Fibroblast of skin of left quadriceps (primary cell): ENCODE results near the gene FCHO2.
"Not testable (repeated sequence)": the region's sequence is repeated elsewhere in the genome, so short reads cannot be mapped to it uniquely, and the experiment has no call there.

ENCODE experiments used
- DNase-seq, 2 experiments: peaks; one replicate each; pipeline ENCODE4 v3.0.0-alpha.2; 2013; ENCODE audit warnings: low read depth in 2 of 2

The FCHO2 gene

DNA sequence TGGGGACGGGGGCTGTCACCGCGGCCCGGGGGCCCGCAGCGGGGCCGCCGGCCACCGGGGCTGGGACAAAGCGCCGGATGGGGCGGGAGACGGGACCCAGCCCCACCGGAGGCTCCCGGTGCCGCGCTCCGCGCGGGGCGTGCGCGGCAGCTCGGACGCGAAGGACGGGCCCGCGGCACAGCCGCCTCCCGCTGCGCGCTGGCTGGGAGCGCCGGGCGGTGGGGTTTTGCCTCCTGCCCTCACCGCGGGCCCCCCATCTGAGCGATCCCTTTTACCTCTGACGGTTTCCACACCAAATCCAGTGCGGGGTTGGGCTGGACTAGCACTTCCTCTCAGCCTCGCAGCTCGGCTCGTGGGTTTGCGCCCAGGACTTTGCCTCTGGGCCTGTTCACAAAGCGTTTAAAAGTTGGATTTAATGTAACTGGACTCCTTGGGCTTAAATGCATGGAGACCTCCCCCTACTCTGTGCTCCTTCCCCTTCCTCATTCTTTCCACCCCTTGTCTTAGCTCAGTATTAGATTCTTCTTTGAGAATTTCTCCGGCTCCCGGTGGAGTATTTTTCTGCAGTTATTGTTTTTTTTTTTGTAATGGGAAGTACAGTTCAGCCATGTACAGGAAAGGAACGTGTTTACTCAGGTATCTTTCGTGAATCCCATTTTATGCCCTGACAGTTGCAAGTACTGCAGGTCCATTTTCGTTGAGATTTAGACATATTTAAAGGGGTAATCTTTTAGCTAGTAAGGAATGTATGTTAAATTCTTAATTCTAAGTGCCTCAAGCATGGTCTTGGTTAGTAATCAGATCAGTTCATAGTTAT, 691 bp downstream of the FCHO2 start:
- peak; percentile 28 to 29 for DNase-seq

DNA sequence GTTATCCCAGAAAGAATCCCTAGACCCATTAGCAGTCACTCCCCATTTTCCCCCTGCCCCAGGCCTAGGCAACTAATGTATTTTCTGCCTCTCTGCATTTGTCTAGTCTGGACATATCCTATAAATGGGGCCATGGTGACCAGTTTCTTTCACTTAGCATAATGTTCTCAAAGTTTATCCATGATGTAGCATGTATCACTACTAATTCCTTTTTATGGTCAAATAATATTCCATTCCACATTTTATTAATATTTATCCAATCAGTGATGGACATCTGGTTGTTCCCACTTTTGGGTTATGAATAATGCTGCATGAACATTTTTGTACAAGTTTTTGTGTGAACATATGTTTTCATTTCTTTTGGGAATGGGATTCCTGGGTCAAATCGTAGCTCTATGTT, 1.5 kb downstream of the FCHO2 start:
- no peak for DNase-seq

DNA sequence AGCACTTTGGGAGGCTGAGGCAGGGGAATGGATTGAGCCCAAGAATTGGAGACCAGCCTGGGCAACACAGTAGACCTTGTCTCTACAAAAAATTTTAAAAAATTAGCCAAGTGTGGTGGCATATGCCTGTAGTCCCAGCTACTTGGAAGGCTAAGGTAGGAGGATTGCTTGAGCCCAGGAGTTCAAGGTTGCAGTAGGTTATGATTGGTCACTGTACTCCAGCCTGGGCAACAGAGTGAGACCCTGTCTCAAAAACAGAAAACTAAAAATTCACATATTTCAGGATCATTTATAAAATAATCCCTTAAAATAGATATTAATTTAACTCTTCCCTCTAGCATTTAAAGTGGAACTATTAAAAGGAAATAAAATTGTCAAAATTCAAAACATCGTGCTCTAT, 3.4 kb downstream of the FCHO2 start:
- no peak for DNase-seq

DNA sequence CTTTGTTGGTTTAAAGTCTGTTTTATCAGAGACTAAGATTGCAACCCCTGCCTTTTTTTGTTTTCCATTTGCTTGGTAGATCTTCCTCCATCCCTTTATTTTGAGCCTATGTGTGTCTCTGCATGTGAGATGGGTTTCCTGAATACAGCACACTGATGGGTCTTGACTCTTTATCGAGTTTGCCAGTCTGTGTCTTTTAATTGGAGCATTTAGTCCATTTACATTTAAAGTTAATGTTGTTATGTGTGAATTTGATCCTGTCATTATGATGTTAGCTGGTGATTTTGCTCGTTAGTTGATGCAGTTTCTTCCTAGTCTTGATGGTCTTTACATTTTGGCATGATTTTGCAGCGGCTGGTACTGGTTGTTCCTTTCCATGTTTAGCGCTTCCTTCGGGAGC, 18.6 kb downstream of the FCHO2 start:
- not testable (repeated sequence) for DNase-seq

DNA sequence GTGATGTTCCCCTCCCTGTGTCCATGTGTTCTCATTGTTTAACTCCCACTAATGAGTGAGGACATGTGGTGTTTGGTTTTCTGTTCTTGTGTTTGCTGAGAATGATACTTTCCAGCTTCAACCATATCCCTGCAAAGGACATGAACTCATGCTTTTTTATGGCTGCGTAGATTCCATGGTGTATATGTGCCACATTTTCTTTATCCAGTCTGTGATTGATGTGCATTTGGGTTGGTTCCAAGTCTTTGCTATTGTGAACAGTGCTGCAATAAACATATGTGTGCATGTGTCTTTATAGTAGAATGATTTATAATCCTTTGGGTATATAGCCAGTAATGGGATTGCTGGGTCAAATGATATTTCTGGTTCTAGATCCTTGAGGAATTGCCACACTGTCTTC, 21.0 kb downstream of the FCHO2 start:
- peak in 1 of 2 experiments; percentile 4 for DNase-seq

DNA sequence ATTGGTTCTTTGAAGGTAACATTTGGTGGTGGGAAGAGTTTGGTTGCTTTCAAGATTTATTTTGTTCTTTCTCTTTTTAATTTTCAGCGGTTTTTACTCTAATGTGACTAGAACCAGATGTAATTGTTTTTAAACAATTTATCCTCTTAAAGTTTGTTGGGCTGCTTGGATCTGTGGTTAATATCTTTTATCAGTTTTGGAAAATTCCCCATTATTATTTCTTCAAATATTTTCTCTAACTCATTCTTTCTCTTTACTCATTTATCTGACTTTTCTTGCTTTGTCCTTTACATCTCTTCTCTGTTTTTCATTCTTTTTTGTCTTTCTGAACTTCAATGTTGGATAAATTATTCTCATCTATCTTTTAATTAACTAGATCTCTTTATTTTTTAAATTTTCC, 29.9 kb downstream of the FCHO2 start:
- no peak for DNase-seq

DNA sequence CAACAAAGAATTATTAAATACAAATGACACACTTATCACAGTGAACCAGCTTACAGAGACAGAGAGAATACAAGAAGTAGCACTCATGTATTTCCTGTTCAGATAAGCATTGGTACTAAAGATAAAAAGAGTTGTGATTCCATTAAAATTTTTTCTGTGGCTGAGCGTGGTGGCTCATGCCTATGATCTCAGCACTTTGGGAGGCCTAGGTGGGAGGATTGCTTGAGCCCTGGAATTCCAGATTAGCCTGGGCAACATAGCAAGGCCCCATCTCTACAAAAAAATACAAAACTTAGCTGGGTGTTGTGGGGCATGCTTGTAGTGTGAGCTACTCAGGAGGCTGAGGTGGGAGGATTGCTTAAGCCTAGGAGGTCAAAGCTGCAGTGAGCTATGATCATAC, 32.9 kb downstream of the FCHO2 start:
- DNase-seq = no peak

DNA sequence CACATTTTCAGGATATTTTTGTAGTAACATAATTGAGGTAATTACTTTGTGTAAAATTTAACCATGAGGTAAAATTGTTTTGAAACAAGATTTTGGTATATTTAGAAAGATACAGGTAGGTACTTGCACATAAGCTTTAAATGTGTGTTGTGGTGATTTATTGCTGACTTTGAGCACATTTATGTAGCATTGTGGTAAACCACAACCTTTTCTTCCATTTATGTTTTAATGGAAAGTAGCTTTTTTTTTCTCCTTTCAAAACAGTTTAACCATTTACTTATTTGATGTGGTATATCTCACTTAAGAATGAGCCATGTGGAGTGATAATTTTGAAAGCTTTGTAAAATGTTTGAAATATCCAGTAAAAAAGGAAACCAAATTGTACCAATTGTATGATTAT, 35.6 kb downstream of the FCHO2 start:
- DNase-seq = no peak

DNA sequence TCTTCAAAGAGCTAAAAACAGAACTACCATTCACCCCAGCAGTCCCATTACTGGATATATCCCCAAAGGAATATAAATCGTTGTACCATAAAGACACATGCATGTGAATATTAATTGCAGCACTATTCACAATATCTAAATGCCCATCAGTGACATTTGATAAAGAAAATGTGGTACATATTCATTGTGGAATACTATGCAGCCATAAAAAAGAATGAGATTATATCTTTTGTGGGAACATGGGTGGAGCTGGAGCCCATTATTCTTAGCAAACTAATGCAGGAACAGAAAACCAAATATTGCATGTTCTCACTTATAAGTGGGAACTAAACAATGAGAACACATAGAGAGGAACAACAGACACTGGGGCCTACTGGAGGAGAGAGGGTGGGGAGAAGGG, 38.7 kb downstream of the FCHO2 start:
- DNase-seq = no peak

DNA sequence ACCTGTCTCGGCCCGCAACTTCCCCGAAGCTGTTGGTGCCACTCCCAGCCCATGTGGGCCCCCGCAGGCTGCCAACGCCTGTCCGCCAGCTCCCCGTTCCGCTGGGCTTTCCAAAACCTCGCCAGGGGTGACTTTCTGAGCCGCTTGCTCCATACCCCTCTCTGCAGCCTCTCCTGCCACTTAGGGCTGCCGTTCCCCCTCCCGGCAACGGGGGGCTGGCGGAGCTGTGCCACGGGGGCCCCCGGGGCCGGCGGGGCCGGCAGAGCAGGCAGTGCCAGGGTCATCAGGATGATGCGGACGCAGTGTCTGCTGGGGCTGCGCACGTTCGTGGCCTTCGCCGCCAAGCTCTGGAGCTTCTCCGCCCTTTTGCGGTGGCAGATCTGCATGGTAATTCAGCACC, 40.8 kb downstream of the FCHO2 start:
- DNase-seq = no peak

DNA sequence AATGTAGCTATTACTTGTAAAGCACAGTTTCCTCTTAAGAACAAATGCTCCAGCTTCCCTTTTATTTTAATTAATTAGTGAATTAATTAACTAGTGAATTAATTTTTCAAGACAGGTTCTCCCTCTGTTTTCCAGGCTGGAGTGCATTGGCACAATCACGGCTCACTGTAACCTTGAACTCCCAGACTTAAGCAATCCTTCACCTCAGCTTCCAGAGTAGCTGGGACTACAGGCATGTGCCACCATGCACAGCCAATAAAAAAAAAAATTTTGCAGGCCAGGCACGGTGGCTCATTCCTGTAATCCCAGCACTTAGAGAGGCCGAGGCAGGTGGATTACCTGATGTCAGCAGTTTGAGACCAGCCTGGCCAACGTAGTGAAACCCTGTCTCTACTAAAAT, 44.1 kb downstream of the FCHO2 start:
- no peak for DNase-seq

DNA sequence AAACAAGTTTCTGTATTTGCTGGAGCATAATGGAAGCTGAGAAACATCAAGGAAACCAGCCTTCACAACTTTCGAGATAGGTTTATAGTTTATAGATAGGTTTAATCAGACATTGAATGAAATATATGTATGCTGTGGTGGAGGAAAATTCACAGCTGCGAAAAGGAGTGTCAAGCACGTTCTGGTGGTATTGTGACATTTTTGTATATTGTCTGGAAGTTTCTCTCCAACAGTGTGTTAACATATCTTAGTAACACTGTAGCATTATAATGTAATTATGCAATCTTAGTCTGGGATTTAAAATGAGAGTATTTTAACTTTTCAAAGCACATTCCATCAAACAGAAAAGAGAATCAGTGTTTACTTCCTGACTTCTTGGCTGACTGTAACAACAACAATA, 50.0 kb downstream of the FCHO2 start:
- no peak for DNase-seq

DNA sequence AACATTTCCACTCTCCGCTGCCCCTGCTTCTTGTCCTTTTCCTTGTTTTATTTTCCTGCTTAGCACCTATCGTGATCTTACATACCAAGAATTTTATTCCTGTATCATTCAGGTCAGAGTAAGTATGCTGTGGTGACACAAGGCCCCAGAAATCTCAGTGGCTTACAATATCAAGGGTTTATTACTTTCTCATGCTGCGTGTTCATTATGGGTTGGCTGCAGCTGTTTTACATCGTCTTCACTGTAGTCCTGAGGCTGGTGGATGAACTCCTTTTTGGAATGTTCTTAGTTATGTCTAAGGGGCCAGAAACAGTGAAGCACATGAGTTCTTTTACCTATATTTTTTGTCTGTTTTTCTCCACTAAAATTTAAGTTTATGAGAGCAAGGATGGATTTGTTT, 51.2 kb downstream of the FCHO2 start:
- DNase-seq = no peak

DNA sequence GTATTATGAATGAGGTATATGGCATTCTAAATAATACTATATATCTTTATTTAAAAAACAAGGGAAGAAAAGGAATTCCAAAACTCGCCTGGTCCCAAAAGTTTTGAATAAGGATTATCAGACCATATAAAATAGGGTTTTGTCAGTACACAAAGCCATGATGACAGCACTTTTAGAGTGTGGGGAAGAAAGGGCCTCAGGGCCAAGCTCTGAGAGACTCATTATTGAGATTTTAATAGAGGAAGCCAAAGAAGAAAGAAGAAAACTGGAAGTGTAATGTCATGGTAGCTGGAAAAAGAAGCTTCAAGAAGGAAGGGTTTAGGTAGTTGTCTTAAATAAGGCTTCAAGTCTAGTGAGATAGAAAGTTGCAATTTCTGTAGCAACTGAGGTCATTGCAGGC, 53.0 kb downstream of the FCHO2 start:
- no peak for DNase-seq

DNA sequence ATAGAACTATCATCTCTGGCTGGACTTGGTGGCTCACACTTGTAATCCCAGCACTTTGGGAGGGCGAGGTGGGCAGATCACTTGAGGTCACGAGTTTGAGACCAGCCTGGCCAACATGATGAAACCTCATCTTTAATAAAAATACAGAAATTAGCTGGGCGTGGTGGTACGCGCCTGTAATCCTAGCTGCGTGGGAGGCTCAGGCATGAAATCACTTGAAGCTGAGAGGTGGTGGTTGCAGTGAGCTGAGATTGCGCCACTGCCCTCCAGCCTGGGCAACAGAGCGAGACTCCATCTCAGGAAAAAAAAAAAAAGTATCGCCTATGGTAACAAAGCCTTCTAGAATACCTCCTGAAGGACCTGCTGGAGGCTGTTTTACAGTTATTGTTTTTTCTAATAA, 55.8 kb downstream of the FCHO2 start:
- not testable (repeated sequence) for DNase-seq

DNA sequence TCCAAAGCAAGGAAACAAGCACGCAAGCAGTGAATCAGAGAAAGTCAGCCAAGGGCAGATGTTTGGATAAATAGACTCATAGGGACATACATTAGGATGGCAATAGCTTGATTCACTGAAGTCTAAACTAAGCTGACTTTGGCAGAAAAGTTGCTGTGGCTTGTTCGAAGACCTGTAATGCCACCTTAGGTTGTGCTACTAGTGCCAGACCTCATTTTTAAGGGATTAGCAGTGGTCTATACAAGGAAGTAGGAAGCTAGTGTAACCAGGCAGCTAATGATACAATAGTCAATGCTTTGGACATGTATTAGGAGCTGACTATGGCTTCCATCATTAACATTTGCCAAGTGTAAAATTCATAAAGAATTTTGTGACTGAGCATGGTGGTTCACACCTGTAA, 63.1 kb downstream of the FCHO2 start:
- DNase-seq = no peak

DNA sequence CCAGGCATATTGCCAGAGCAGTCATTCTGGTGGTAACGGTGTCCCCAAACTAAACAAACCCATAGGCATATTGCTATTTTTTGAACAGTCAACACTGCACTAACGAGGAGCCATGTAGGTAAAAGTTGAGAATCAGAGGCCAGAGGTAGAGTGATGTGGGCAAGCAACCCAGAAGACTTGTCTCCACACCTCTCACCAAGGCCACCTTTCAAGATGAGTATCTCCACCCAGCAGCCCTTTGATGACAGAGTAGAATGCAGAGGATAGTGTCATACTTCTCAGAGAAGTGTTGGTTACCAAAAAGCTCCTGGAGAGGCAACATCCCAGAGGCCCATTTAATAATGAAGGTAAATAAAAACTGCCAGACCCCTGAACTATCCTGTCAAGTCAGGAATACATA, 63.9 kb downstream of the FCHO2 start:
- no peak for DNase-seq

DNA sequence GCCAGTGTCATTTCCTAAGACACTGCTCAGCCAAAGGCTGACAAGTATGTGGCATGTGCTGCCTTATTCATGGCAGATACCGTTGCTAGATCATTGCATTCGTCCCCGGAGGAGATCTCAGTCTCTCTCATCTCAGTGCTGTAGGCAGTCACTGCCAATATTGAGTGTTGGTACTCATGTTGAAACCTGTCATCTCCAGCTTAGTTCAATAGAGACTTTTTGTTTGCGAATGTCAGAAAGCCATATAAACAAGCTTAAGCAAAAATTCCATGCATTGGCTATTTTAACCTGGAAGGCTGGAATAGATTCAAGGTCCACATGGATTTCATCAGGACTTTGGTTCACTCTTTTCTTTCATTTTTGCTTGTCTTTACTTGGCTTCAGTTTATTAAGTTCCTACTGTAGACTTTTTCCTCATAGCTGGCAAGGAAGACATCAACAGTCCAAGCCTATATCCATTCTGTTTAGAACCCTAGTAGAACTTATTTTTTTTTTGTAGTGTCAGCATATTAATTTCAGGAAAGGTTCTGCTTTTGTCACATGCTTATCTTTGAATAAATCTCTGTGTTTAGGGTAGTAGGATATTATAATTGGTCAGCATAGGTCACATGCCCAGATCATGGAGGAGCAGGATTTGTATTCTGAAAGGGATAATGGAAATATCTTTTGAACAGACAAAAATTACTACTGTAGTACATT, 66.8 kb downstream of the FCHO2 start:
- DNase-seq = no peak

DNA sequence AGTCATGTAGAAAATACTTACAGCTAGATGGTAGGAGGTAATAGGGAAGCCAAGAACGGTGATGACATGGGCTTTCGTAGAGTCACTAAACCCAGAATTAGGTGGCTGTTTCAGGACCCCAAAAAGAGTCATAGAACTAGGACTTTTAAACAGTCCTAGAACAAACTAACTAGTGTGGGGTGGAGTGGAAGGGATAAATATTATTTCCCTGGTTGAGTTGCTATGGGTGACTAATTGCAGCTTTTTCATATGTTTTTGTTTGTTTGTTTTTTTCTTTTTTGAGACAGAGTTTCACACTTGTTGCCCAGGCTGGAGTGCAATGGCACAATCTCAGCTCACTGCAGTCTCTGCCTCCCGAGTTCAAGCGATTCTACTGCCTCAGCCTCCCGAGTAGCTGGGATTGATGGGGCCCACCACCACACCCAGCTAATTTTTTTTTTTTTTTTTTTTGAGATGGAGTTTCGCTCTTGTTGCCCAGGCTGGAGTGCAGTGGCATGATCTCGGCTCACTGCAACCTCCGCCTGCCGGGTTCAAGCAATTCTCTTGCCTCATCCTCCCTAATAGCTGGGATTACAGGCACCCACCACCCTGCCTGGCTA, 69.2 kb downstream of the FCHO2 start:
- not testable (repeated sequence) for DNase-seq

DNA sequence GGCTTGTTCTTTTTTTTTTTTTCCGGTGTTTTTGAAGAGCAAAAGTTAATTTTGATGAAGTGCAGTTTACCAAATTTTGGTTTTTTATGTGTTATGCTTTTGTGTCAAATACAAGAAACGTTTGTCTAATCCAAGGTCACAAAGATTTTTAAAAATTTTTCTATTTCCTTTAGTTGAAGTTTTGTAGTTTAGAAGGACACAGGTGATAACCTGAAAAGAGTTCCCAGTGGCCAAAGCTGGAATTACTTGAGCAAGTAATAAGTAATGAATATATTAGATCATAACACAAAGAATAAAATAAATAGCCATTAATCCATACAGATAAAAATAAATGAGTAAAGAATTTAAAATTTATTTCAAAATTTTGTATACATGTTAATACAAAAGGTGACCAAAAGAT, 71.5 kb downstream of the FCHO2 start:
- no peak for DNase-seq

DNA sequence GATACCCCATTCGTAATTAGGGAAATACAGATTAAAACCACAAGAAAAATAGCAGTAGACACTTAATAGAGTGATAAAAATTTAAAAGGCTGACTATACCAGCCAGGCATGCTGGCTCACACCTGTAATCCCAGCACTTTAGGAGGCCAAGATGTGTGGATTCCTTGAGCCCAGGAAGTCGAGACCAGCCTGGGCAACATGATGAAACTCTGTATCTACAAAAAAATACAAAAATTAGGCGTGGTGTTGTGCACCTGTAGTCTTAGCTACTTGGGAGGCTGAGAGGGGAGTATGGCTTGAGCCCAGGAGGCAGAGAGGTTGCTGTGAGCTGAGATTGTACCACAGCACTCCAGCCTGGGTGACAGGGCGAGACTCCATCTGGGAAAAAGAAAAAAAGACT, 72.0 kb downstream of the FCHO2 start:
- DNase-seq = no peak

DNA sequence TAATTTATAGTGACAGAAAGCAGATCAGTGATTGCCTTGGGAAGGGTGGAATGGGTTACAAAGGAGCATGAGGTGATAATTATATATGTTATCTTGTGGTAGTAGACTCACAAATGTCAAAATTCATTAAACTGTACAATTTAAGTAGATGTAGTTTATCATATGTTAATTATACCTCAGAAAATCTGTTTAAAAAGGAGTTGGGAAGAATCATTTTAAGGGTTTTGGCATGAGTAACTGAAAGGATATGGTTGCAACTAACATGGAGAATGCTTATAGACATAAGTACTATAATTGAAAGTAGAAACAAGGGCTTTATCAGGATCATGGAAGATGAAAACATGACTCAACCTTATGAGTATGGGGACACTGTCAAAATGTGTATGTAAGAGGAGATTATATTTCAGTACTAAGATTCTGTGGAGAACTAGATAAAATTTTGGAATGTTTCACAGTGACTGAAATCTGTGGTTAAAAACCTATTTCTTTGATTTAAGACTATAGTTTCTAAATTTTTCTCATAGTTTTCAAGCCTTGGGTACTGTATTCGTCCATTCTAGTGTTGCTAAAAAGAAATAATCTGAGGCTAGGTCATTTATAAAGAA, 73.3 kb downstream of the FCHO2 start:
- peak; percentile 47 to 57 for DNase-seq

DNA sequence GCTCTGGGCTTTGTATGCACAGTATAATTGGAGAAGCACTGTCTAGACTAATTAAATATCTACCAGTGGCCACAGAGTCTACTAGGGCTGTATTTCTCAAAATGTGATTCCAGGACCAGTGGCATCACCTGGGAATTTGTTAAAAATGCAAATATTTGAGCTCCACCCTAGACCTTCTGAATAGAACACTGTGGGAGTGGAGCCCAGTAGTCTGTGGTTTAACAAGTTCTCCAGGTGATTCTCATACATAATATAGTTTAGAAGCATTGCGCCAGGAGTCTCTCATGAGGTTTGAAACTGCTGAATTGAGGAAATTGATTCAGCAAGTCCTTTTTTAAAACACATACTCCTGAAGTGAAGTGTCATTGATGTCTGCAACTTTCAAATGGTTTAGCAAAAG, 74.7 kb downstream of the FCHO2 start:
- DNase-seq = no peak
